HepG2 (cell line): Measurements from ENCODE around the gene SCP2D1. TPM values are rescaled to one million over a fixed set of nuclear protein-coding genes. Genes with fewer than 3 reads are reported as not detected.

Source experiments
- ATAC-seq: fragments of 200-7000 bp; cut with Tn5 transposase; 3 replicates; pipeline ENCODE4 v1.9.1; 2020; ENCODE audit warnings: mild to moderate bottlenecking, moderate library complexity
- BruUV-seq: library from RNA; stranded (reverse); fragments of 400-500 nt; replicated peaks from 2 replicates; lab custom pipeline; 2021; lab: Mats Ljungman, UMichigan
- CTCF ChIA-PET: fragments of 300-600 bp; formaldehyde crosslinking; extraction: SDS; loops from one replicate; lab custom pipeline; 2021; ENCODE audit warnings: low total read pairs, inconsistent platforms, low intra/inter-chr PET ratio; lab: Yijun Ruan, JAX
- POLR2A ChIA-PET: fragments of 350-600 bp; sonication (Branson Sonifier 250); formaldehyde crosslinking; loops from one replicate; lab custom pipeline; 2020; ENCODE audit warnings: antibody characterized with exemption, inconsistent platforms; lab: Yijun Ruan, JAX
- DNase-seq: peaks from one replicate; pipeline ENCODE4 v3.0.0-alpha.2; 2015; ENCODE audit warnings: low spot score
- FAIRE-seq: peaks from 3 replicates; lab custom pipeline; 2011; peaks lifted over from hg19 to GRCh38; lab: Jason Lieb, UNC
- H2AFZ ChIP-seq: one replicate; pipeline ENCODE4 v1.6.1; 2011; ENCODE audit warnings: low read length, inconsistent platforms
- H3K27ac ChIP-seq: fragments of 300-600 bp; 3 replicates; pipeline ENCODE4 v1.8.0; 2011; ENCODE audit warnings: mixed run types, mild to moderate bottlenecking, mixed read lengths, low read length, inconsistent platforms; ENCODE audit not compliant: insufficient read depth; ENCODE audit errors: extremely low read length
- H3K27me3 ChIP-seq, 2 experiments: fragments of 200-600 bp in 1 of 2; 2 replicates in 1 of 2; 3 replicates in 1 of 2; pipeline versions ENCODE4 v1.6.0 to v1.8.0; 2011; ENCODE audit warnings: low read length in 2 of 2, mild to moderate bottlenecking in 2 of 2, moderate library complexity in 2 of 2, inconsistent platforms in 1 of 2; ENCODE audit not compliant: insufficient read depth in 2 of 2, control insufficient read depth in 1 of 2
- H3K36me3 ChIP-seq, 2 experiments: fragments of 200-600 bp in 1 of 2; replicated peaks in 1 of 2; 2 replicates in 1 of 2; 3 replicates in 1 of 2; pipeline versions ENCODE4 v1.5.1 to v1.8.0; 2011; ENCODE audit warnings: low read length in 2 of 2, inconsistent platforms in 1 of 2; ENCODE audit not compliant: insufficient read depth in 2 of 2, control insufficient read depth in 1 of 2
- H3K4me1 ChIP-seq: 2 replicates; pipeline ENCODE4 v1.5.1; 2012; ENCODE audit warnings: low read length, inconsistent platforms; ENCODE audit not compliant: insufficient read depth
- H3K4me2 ChIP-seq: 2 replicates; pipeline ENCODE4 v1.6.0; 2011; ENCODE audit warnings: low read depth, low read length, inconsistent platforms
- H3K4me3 ChIP-seq, 3 experiments: fragments of 200-600 bp in 1 of 3; sonication (generic), shearing (Covaris generic) in 1 of 3; replicated peaks in 1 of 3; 2 replicates each; pipeline ENCODE4 v1.5.1; 2011 to 2016; ENCODE audit warnings: low read length in 3 of 3, inconsistent platforms in 2 of 3, low read depth in 2 of 3, mild to moderate bottlenecking in 2 of 3, control low read depth in 1 of 3, mixed read lengths in 1 of 3; ENCODE audit not compliant: insufficient read depth in 1 of 3
- H3K79me2 ChIP-seq: one replicate; pipeline ENCODE4 v1.6.1; 2011; ENCODE audit warnings: low read length, inconsistent platforms; ENCODE audit not compliant: insufficient read depth
- H3K9ac ChIP-seq: 2 replicates; pipeline ENCODE4 v1.6.0; 2011; ENCODE audit warnings: mild to moderate bottlenecking, low read depth, low read length, inconsistent platforms; ENCODE audit not compliant: insufficient read depth
- H3K9me3 ChIP-seq: 2 replicates; pipeline ENCODE4 v1.5.1; 2012; ENCODE audit warnings: mild to moderate bottlenecking, low read length
- H4K20me1 ChIP-seq: 2 replicates; pipeline ENCODE4 v1.6.0; 2011; ENCODE audit warnings: inconsistent platforms, mild to moderate bottlenecking, low read length, moderate library complexity; ENCODE audit not compliant: insufficient read depth
- ELF1 ChIP-seq: sonication (generic); formaldehyde crosslinking; IDR thresholded peaks from 2 replicates; pipeline ENCODE4 v1.4.0; 2020; ENCODE audit warnings: missing genetic modification reagents
- HDAC6 ChIP-seq: fragments of 200-600 bp; sonication (generic); IDR thresholded peaks from 2 replicates; pipeline ENCODE4 v1.7.0; 2017; ENCODE audit warnings: mild to moderate bottlenecking, antibody characterized with exemption, low read length, low read depth
- KLF9 ChIP-seq: IDR thresholded peaks from 2 replicates; pipeline ENCODE4 v1.6.1; 2016; ENCODE audit warnings: low read depth
- MTF1 ChIP-seq: sonication (generic); formaldehyde crosslinking; IDR thresholded peaks from 2 replicates; pipeline ENCODE4 v1.5.0; 2020; ENCODE audit warnings: missing genetic modification reagents
- ONECUT2 ChIP-seq: sonication (generic); formaldehyde crosslinking; IDR thresholded peaks from 2 replicates; pipeline ENCODE4 v1.4.0; 2020; ENCODE audit warnings: missing genetic modification reagents
- PLSCR1 ChIP-seq: sonication (generic); formaldehyde crosslinking; IDR thresholded peaks from 2 replicates; pipeline ENCODE4 v1.5.0; 2020; ENCODE audit warnings: missing genetic modification reagents, mild to moderate bottlenecking, borderline replicate concordance
- RAD21 ChIP-seq: fragments of 450-650 bp; formaldehyde crosslinking; IDR thresholded peaks from 2 replicates; pipeline ENCODE4 v1.5.0; 2020; ENCODE audit warnings: mild to moderate bottlenecking
- SAP130 ChIP-seq: IDR thresholded peaks from 2 replicates; pipeline ENCODE4 v1.6.1; 2016; ENCODE audit warnings: low read depth
- ZBTB43 ChIP-seq: sonication (generic); formaldehyde crosslinking; conservative IDR thresholded peaks from 2 replicates; pipeline ENCODE4 v1.4.0; 2020; ENCODE audit warnings: missing genetic modification reagents
- ZMYM3 ChIP-seq: sonication (generic); formaldehyde crosslinking; IDR thresholded peaks from 2 replicates; pipeline ENCODE4 v1.5.1; 2020; ENCODE audit warnings: mild to moderate bottlenecking, missing genetic modification reagents
- ZNF550 ChIP-seq: sonication (generic); formaldehyde crosslinking; IDR thresholded peaks from 2 replicates; pipeline ENCODE4 v1.4.0; 2020; ENCODE audit warnings: mild to moderate bottlenecking, missing genetic modification reagents, borderline replicate concordance
- ZNF607 ChIP-seq: sonication (generic); formaldehyde crosslinking; IDR thresholded peaks from 2 replicates; pipeline ENCODE4 v1.5.1; 2020; ENCODE audit warnings: missing genetic modification reagents, mild to moderate bottlenecking, borderline replicate concordance
- ZNF775 ChIP-seq: sonication (generic); formaldehyde crosslinking; IDR thresholded peaks from 2 replicates; pipeline ENCODE4 v1.4.0; 2020; ENCODE audit warnings: missing genetic modification reagents, mild to moderate bottlenecking, moderate library complexity, borderline replicate concordance
- WGBS: methylation state at CpG from one replicate; pipeline ENCODE4 v1.1.6; 2017; ENCODE audit warnings: low lambda C conversion rate; 5-methylcytosine and 5-hydroxymethylcytosine counted together
- in situ Hi-C: cut with HindIII; loops from 2 replicates; pipeline ENCODE4 v1.10.0; 2017; ENCODE audit warnings: low pct_unique_long_range_greater_than_20kb; ENCODE audit not compliant: extremely low pct_ligation_motif_present
- intact Hi-C: fragments of 100-400 bp; cut with micrococcal nuclease; formaldehyde crosslinking; loops from one replicate; pipeline ENCODE4 v1.10.0; 2022; ENCODE audit not compliant: unreplicated experiment
- polyA plus RNA-seq, 8 experiments: library from polyadenylated mRNA; depleted of rRNA in 3 of 8; stranded (reverse) in 7 of 8; unstranded in 1 of 8; fragments of >200 nt; fragmentation: Illumina TruSeq in 4 of 8; extraction: Trizol in 4 of 8; gene quantifications; 2 replicates each; pipeline versions ENCODE4 v1.2.1 to v1.2.3, GENCODE V29; 2011 to 2016; ENCODE audit warnings: low read depth in 4 of 8, missing spikeins in 1 of 8, mixed read lengths in 1 of 8; ENCODE audit not compliant: insufficient read depth in 1 of 8
- total RNA-seq, 5 experiments: library from RNA; depleted of rRNA; stranded (reverse); fragments of >200 nt; fragmentation: Illumina TruSeq; extraction: Trizol; gene quantifications; 2 replicates each; pipeline ENCODE4 v1.2.3, GENCODE V29; 2016; ENCODE audit warnings: low read depth in 1 of 5

Gene SCP2D1
- total and polyA plus RNA-seq, 2 of the 13 experiments (the other 11 are each of a cell fraction or from before 2014, with no cell fraction given) = not detected

GRCh38 chr20:18857640-18858039 is 44.1 kb downstream of the SCP2D1 start:
- intact Hi-C loops (no loop called here), in situ Hi-C loops (no loop called here)
- 2% methylated on average over 1 of the region's 1 CpG for WGBS
- Histone ChIP-seq H3K36me3 (no peaks in the 10 kb centered on the region), H3K27me3 (no peaks in the 10 kb centered on the region), H3K4me3 (no peak overlapping the region), H3K9ac (no peak overlapping the region), H3K27ac (no peak overlapping the region), H3K4me1 (no peaks in the 10 kb centered on the region), H4K20me1 (no peaks in the 10 kb centered on the region), H3K9me3 (peaks cover 10% of the 10 kb centered on the region; the same call in 1 of the 2 replicates), H2AFZ (no peak overlapping the region), H3K4me2 (no peak overlapping the region), H3K79me2 (no peaks in the 10 kb centered on the region)
- FAIRE-seq (no peak), DNase-seq (no peak), ATAC-seq (no peak)
- POLR2A ChIA-PET = no interaction called here
- no TSS peak for BruUV-seq
- TF ChIP-seq ZNF550 (CRISPR knock-in tag) = no peak
- TF ChIP-seq ZMYM3 (CRISPR knock-in tag) = no peak
- TF ChIP-seq RAD21 (CRISPR knock-in tag) = no peak
- TF ChIP-seq ZNF607 (CRISPR knock-in tag) = no peak
- no peak for TF ChIP-seq PLSCR1
- TF ChIP-seq MTF1 (CRISPR knock-in tag) = no peak
- TF ChIP-seq HDAC6 = no peak
- no peak for TF ChIP-seq KLF9 (CRISPR knock-in tag)
- no peak for TF ChIP-seq SAP130 (CRISPR knock-in tag)
- TF ChIP-seq ZNF775 (CRISPR knock-in tag) = no peak
- no peak for TF ChIP-seq ZBTB43 (CRISPR knock-in tag)
- no peak for TF ChIP-seq ONECUT2 (CRISPR knock-in tag)
- TF ChIP-seq ELF1 (CRISPR knock-in tag) = no peak
- CTCF ChIA-PET = no interaction called here
